ENCODE results near the gene CSNK2A2.

Gene CSNK2A2

DNA sequence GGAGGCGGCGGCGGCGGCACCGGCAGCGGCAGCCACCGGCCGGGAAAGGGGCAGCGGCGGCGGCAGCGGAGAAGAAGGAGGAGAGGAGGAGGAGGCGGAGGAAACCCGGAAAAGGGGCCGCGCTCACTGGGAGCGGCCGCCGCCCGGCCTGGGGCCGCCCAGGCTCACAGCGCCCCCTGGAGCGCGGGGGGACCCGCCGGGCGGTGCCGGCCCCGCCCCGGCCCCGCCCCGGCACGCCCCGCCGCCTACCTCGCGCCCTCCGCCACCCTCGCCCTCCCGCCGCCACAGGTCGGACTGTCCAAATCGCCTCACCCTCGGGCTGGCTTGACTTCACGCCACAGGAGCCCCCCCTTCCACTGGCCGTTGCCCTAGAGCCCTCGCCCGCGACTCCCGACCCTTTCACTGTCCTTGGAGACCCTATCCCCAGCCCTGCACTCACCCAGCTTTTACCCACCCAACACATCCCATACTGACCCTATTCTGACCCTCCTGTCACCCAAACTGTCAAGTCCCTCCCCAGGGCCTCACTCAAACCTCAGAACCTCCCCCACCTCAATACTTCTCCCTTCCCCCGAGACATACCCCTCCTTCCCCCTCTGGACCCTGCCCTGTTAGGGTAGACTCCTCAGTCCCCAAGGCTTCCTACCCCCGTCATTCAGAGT lies at the start of gene CSNK2A2:
TSS of gene CSNK2A2 (minus strand) at position 85 of the 662 bp plus-strand sequence. CDS start 370 bp downstream, outside the sequence.
- in situ Hi-C loops (cut with MboI; ENCODE audit: low sequenced_read_pairs, unreplicated experiment), result no loop called here
- peak; percentile 36 for TF ChIP-seq CTCF (IDR thresholded peaks at IDR 0.05; ENCODE audit: borderline replicate concordance, control extremely low read depth, extremely low read depth, insufficient read depth, missing control alignments)
- peak; percentile 96 for DNase-seq (ENCODE audit: low spot score)

- DNase-seq (ENCODE audit: low spot score), result peak; percentile 66
- TF ChIP-seq CTCF (IDR thresholded peaks at IDR 0.05; ENCODE audit: borderline replicate concordance, control extremely low read depth, extremely low read depth, insufficient read depth, missing control alignments), result no peak
These were observed 45.7 kb upstream of the CSNK2A2 start for GRCh38 chr16:58243528-58244004.

GRCh38 chr16:58236831-58237230 lies 38.9 kb upstream of the CSNK2A2 start:
- DNase-seq (ENCODE audit: low spot score), result no peak
- no peak for TF ChIP-seq CTCF (IDR thresholded peaks at IDR 0.05; ENCODE audit: borderline replicate concordance, control extremely low read depth, extremely low read depth, insufficient read depth, missing control alignments)
- in situ Hi-C loops (cut with MboI; ENCODE audit: low sequenced_read_pairs, unreplicated experiment), result no loop called here

More at GRCh38 chr16:58243528-58244004, 45.7 kb upstream of the CSNK2A2 start:
- in situ Hi-C loops (cut with MboI; ENCODE audit: low sequenced_read_pairs, unreplicated experiment), result no loop called here

GRCh38 chr16:58236231-58236690 lies 38.4 kb upstream of the CSNK2A2 start:
- TF ChIP-seq CTCF (IDR thresholded peaks at IDR 0.05; ENCODE audit: borderline replicate concordance, control extremely low read depth, extremely low read depth, insufficient read depth, missing control alignments), result no peak
- in situ Hi-C loops (cut with MboI; ENCODE audit: low sequenced_read_pairs, unreplicated experiment), result no loop called here
- peak; percentile 69 for DNase-seq (ENCODE audit: low spot score)

GRCh38 chr16:58235663-58236062 lies 37.8 kb upstream of the CSNK2A2 start:
- no peak for DNase-seq (ENCODE audit: low spot score)
- in situ Hi-C loops (cut with MboI; ENCODE audit: low sequenced_read_pairs, unreplicated experiment), result no loop called here
- TF ChIP-seq CTCF (IDR thresholded peaks at IDR 0.05; ENCODE audit: borderline replicate concordance, control extremely low read depth, extremely low read depth, insufficient read depth, missing control alignments), result no peak

- TF ChIP-seq CTCF (IDR thresholded peaks at IDR 0.05; ENCODE audit: borderline replicate concordance, control extremely low read depth, extremely low read depth, insufficient read depth, missing control alignments), result no peak
- in situ Hi-C loops (cut with MboI; ENCODE audit: low sequenced_read_pairs, unreplicated experiment), result no loop called here
- DNase-seq (ENCODE audit: low spot score), result no peak
These were observed 37.1 kb upstream of the CSNK2A2 start for GRCh38 chr16:58234831-58235595.
